H1 (cell line): ENCODE measurements around the gene SH3TC2. TPM values are rescaled to one million over a fixed set of nuclear protein-coding genes. Genes with fewer than 3 reads are reported as not detected.

Experiments used
- CTCF ChIA-PET: fragments of 300-600 bp; sonication (Branson Sonifier 250); formaldehyde crosslinking; loops from one replicate; lab custom pipeline; 2021; ENCODE audit not compliant: partially characterized antibody; lab: Charles Lee
- POLR2A ChIA-PET: fragments of 300-600 bp; sonication (Branson Sonifier 250); formaldehyde crosslinking; loops from one replicate; lab custom pipeline; 2021; ENCODE audit warnings: inconsistent platforms; ENCODE audit not compliant: partially characterized antibody; lab: Charles Lee
- DNase-seq, 2 experiments: peaks; one replicate each; pipeline versions ENCODE4 v3.0.0 to v3.0.0-alpha.2; 2010 to 2022; ENCODE audit warnings: low spot score in 2 of 2, low read depth in 1 of 2, mixed read lengths in 1 of 2
- FAIRE-seq: peaks from 2 replicates; lab custom pipeline; 2011; peaks lifted over from hg19 to GRCh38; lab: Jason Lieb, UNC
- H2AFZ ChIP-seq: 2 replicates; pipeline ENCODE4 v1.8.1; 2012; ENCODE audit warnings: low read length, inconsistent platforms
- H2AK5ac ChIP-seq: 2 replicates; pipeline ENCODE4 v1.6.1; 2013; ENCODE audit warnings: low read depth, low read length
- H2BK120ac ChIP-seq: replicated peaks from 2 replicates; pipeline ENCODE3; 2013; ENCODE audit warnings: low read depth, low read length, inconsistent platforms
- H2BK12ac ChIP-seq: 2 replicates; pipeline ENCODE4 v1.6.1; 2013; ENCODE audit warnings: low read depth, low read length
- H2BK15ac ChIP-seq: 2 replicates; pipeline ENCODE4 v1.6.1; 2013; ENCODE audit warnings: low read length
- H2BK20ac ChIP-seq: 2 replicates; pipeline ENCODE4 v1.6.1; 2013; ENCODE audit warnings: low read length
- H2BK5ac ChIP-seq: 2 replicates; pipeline ENCODE4 v1.6.1; 2013; ENCODE audit warnings: low read depth, low read length
- H3K14ac ChIP-seq: 2 replicates; pipeline ENCODE4 v1.6.1; 2013; ENCODE audit warnings: inconsistent platforms; ENCODE audit not compliant: insufficient read length
- H3K18ac ChIP-seq: 2 replicates; pipeline ENCODE4 v1.6.1; 2013; ENCODE audit warnings: low read length; ENCODE audit errors: extremely low read depth
- H3K23ac ChIP-seq: 2 replicates; pipeline ENCODE4 v1.6.1; 2013; ENCODE audit warnings: inconsistent platforms; ENCODE audit not compliant: insufficient read length
- H3K23me2 ChIP-seq: 2 replicates; pipeline ENCODE4 v1.6.1; 2013; ENCODE audit warnings: low read depth, low read length
- H3K27ac ChIP-seq: 2 replicates; pipeline ENCODE4 v1.6.1; 2011; ENCODE audit warnings: low read depth, low read length, inconsistent platforms
- H3K27me3 ChIP-seq, 4 experiments: replicated peaks in 1 of 4; 1 replicate in 1 of 4; 2 replicates in 3 of 4; pipeline versions ENCODE4 v1.6.1 to v1.8.1; 2011 to 2013; ENCODE audit warnings: low read length in 3 of 4, mild to moderate bottlenecking in 3 of 4, inconsistent platforms in 2 of 4, mixed read lengths in 2 of 4, moderate library complexity in 1 of 4; ENCODE audit not compliant: control insufficient read depth in 3 of 4, insufficient read depth in 3 of 4; ENCODE audit errors: extremely low read depth in 1 of 4
- H3K36me3 ChIP-seq, 4 experiments: 2 replicates each; pipeline versions ENCODE4 v1.6.1 to v1.8.1; 2011 to 2013; ENCODE audit warnings: mild to moderate bottlenecking in 4 of 4, low read length in 3 of 4, moderate library complexity in 2 of 4, control low read depth in 1 of 4, inconsistent platforms in 1 of 4; ENCODE audit not compliant: insufficient read depth in 4 of 4, control insufficient read depth in 2 of 4
- H3K4ac ChIP-seq: replicated peaks from 2 replicates; pipeline ENCODE3; 2013; ENCODE audit warnings: low read length, low read depth, mixed read lengths, inconsistent platforms; ENCODE audit not compliant: insufficient read length
- H3K4me1 ChIP-seq, 4 experiments: replicated peaks in 1 of 4; 1 replicate in 1 of 4; 2 replicates in 3 of 4; pipeline versions ENCODE4 v1.6.1 to v1.8.1; 2011 to 2013; ENCODE audit warnings: low read length in 3 of 4, inconsistent platforms in 2 of 4, mixed read lengths in 1 of 4; ENCODE audit not compliant: insufficient read depth in 4 of 4, control insufficient read depth in 3 of 4
- H3K4me2 ChIP-seq, 2 experiments: 2 replicates each; pipeline versions ENCODE4 v1.6.1 to v1.8.1; 2011 to 2013; ENCODE audit warnings: low read depth in 2 of 2, low read length in 2 of 2, control low read depth in 1 of 2, inconsistent platforms in 1 of 2, mild to moderate bottlenecking in 1 of 2; ENCODE audit not compliant: insufficient read depth in 1 of 2
- H3K4me3 ChIP-seq, 4 experiments: fragments of 200-600, 300-600 bp in 1 of 4; sonication (generic), shearing (Covaris generic), sonication (Bioruptor Twin) in 1 of 4; 2 replicates each; pipeline versions ENCODE4 v1.5.1 to v1.8.1; 2011 to 2016; ENCODE audit warnings: low read length in 4 of 4, low read depth in 3 of 4, control low read depth in 2 of 4, inconsistent platforms in 2 of 4, mild to moderate bottlenecking in 2 of 4, mixed read lengths in 1 of 4, moderate library complexity in 1 of 4; ENCODE audit not compliant: insufficient read depth in 2 of 4; ENCODE audit errors: extremely low read depth in 1 of 4
- H3K56ac ChIP-seq: replicated peaks from 2 replicates; pipeline ENCODE3; 2013; ENCODE audit warnings: low read depth, mild to moderate bottlenecking, mixed read lengths, low read length, inconsistent platforms; ENCODE audit not compliant: insufficient read length
- H3K79me1 ChIP-seq: 2 replicates; pipeline ENCODE4 v1.6.1; 2013; ENCODE audit warnings: low read depth, low read length, control low read depth
- H3K79me2 ChIP-seq, 2 experiments: 2 replicates each; pipeline versions ENCODE4 v1.6.1 to v1.8.1; 2012 to 2013; ENCODE audit warnings: low read length in 2 of 2, mild to moderate bottlenecking in 2 of 2, inconsistent platforms in 1 of 2; ENCODE audit not compliant: insufficient read depth in 2 of 2, control insufficient read depth in 1 of 2
- H3K9ac ChIP-seq, 4 experiments: replicated peaks in 1 of 4; 1 replicate in 1 of 4; 2 replicates in 3 of 4; pipeline versions ENCODE4 v1.6.1 to v1.8.1; 2011 to 2013; ENCODE audit warnings: low read depth in 3 of 4, low read length in 3 of 4, control low read depth in 2 of 4, mild to moderate bottlenecking in 2 of 4, moderate library complexity in 2 of 4, inconsistent platforms in 1 of 4; ENCODE audit errors: extremely low read depth in 1 of 4
- H3K9me3 ChIP-seq, 2 experiments: 2 replicates each; pipeline versions ENCODE4 v1.6.1 to v1.8.1; 2012 to 2013; ENCODE audit warnings: mild to moderate bottlenecking in 2 of 2, moderate library complexity in 2 of 2, control low read depth in 1 of 2, inconsistent platforms in 1 of 2, low read depth in 1 of 2, low read length in 1 of 2, mixed read lengths in 1 of 2; ENCODE audit not compliant: insufficient read depth in 2 of 2
- H4K20me1 ChIP-seq, 2 experiments: replicated peaks in 1 of 2; 2 replicates each; pipeline versions ENCODE3 to v1.8.1; 2011 to 2013; ENCODE audit warnings: inconsistent platforms in 2 of 2, low read length in 2 of 2, mild to moderate bottlenecking in 1 of 2; ENCODE audit not compliant: insufficient read depth in 2 of 2, control insufficient read depth in 1 of 2
- H4K5ac ChIP-seq: 2 replicates; pipeline ENCODE4 v1.6.1; 2013; ENCODE audit warnings: low read length, low read depth, mixed read lengths, inconsistent platforms; ENCODE audit not compliant: insufficient read length
- H4K8ac ChIP-seq: 2 replicates; pipeline ENCODE4 v1.8.0; 2013; ENCODE audit warnings: mild to moderate bottlenecking, moderate library complexity, low read length, inconsistent platforms; ENCODE audit not compliant: insufficient read depth; ENCODE audit errors: extremely low read depth
- H4K91ac ChIP-seq: replicated peaks from 2 replicates; pipeline ENCODE3; 2013; ENCODE audit warnings: low read length, mixed read lengths, inconsistent platforms; ENCODE audit not compliant: insufficient read length
- KDM5A ChIP-seq: fragments of 200-600 bp; IDR thresholded peaks from 2 replicates; pipeline ENCODE4 v1.7.1; 2012; ENCODE audit warnings: mild to moderate bottlenecking, low read length, inconsistent platforms, mixed read lengths
- SP4 ChIP-seq: IDR thresholded peaks from 2 replicates; pipeline ENCODE4 v1.6.1; 2012; ENCODE audit warnings: low read length, inconsistent platforms
- WGBS, 2 experiments: shearing (Covaris generic) in 1 of 2; methylation state at CpG; one replicate each; pipeline versions ENCODE4 v1.1.6 to v1.1.7; 2013 to 2015; ENCODE audit warnings: low lambda C conversion rate in 2 of 2, mixed read lengths in 2 of 2, inconsistent platforms in 1 of 2, low coverage in 1 of 2, missing lambda C conversion rate in 1 of 2; ENCODE audit not compliant: insufficient replicate concordance in 2 of 2, insufficient coverage in 1 of 2, insufficient read length in 1 of 2; ENCODE audit errors: extremely low coverage in 1 of 2, missing lambda C conversion rate in 1 of 2; 5-methylcytosine and 5-hydroxymethylcytosine counted together
- polyA plus RNA-seq, 7 experiments: library from polyadenylated mRNA; depleted of rRNA in 3 of 7; stranded (reverse) in 5 of 7; unstranded in 2 of 7; fragments of >200 nt in 5 of 7; fragments of 200-250 nt in 2 of 7; gene quantifications; 1 replicate in 5 of 7; 2 replicates in 1 of 7; 4 replicates in 1 of 7; pipeline versions ENCODE4 v1.2.1 to v1.2.3, GENCODE V29; 2011 to 2013; ENCODE audit warnings: missing spikeins in 2 of 7, mixed read lengths in 2 of 7
- total RNA-seq: library from RNA; stranded (reverse); fragmentation: NEBNext Ultra II Directional; extraction: Animal tissue kit (Norgen Biotek cat#: 25700); gene quantifications from 2 replicates; pipeline ENCODE4 v1.2.1, GENCODE V29; 2021

Gene SH3TC2
- total and polyA plus RNA-seq, 2 of the 8 experiments (the other 6 are each of a cell fraction or from before 2014, with no cell fraction given), result 0.11 to 0.80 TPM

- no peak for TF ChIP-seq KDM5A
- no peak for TF ChIP-seq SP4
- no peak overlapping the region for H3K4ac ChIP-seq
- no peak overlapping the region for H4K5ac ChIP-seq
- H3K4me2 ChIP-seq, result no peak overlapping the region
- H2BK15ac ChIP-seq, result no peak overlapping the region
- no peak overlapping the region for H2BK12ac ChIP-seq
- H4K91ac ChIP-seq, result no peak overlapping the region
- H2BK120ac ChIP-seq, result no peak overlapping the region
- no peak overlapping the region for H3K56ac ChIP-seq
- no peak overlapping the region for H4K8ac ChIP-seq
- no peaks in the 10 kb centered on the region for H3K4me1 ChIP-seq
- H2AK5ac ChIP-seq, result no peak overlapping the region
- no peak overlapping the region for H3K4me3 ChIP-seq
- no peak overlapping the region for H2BK5ac ChIP-seq
- H3K36me3 ChIP-seq, result no peaks in the 10 kb centered on the region
- H2BK20ac ChIP-seq, result no peak overlapping the region
- no peaks in the 10 kb centered on the region for H3K27me3 ChIP-seq
- H3K27ac ChIP-seq, result no peak overlapping the region
- POLR2A ChIA-PET, result no interaction called here
- no peak for DNase-seq
- no peak overlapping the region for H3K9ac ChIP-seq
- peaks cover 3% of the 10 kb centered on the region; the same call in 1 of the 2 replicates for H3K23me2 ChIP-seq
- no peak overlapping the region for H2AFZ ChIP-seq
- no peaks in the 10 kb centered on the region for H4K20me1 ChIP-seq
- no peak overlapping the region for H3K18ac ChIP-seq
- H3K79me2 ChIP-seq, result no peaks in the 10 kb centered on the region
- no peak overlapping the region for H3K23ac ChIP-seq
- CTCF ChIA-PET, result interaction anchor here (1.0 to 8.3 kb wide), 9 partner anchors 11 to 259 kb away, joined by 3 to 61 read pairs (median 7); no protein-coding TSS in a partner anchor
- no peak overlapping the region for H3K14ac ChIP-seq
- WGBS, 2 experiments, result 69% methylated on average over 2 of the region's 3 CpGs; no CpG with 5 or more reads in 1 of the 2 experiments
- no peaks in the 10 kb centered on the region for H3K79me1 ChIP-seq
- no peak for FAIRE-seq
- H3K9me3 ChIP-seq, result no peaks in the 10 kb centered on the region
Observed at GRCh38 chr5:148992265-148992664, 70.6 kb downstream of the SH3TC2 start.
